Tibial nerve (tissue), 4 donors: ENCODE results near the gene FAM184A. TPM values are rescaled to one million over a fixed set of nuclear protein-coding genes. Genes with fewer than 3 reads are reported as not detected.

Experiments
- DNase-seq, 2 donors: peaks; one replicate each; pipeline ENCODE4 v3.0.0-alpha.2; 2019; ENCODE audit warnings: low spot score in 2 of 2
- H3K27ac ChIP-seq, 4 donors: fragments of 200-600 bp; sonication (generic) in 3 of 4; one replicate each; pipeline ENCODE4 v1.5.1; 2017 to 2019; ENCODE audit warnings: mild to moderate bottlenecking in 1 of 4
- H3K27me3 ChIP-seq, 2 donors: fragments of 200-600 bp; sonication (generic) in 1 of 2; one replicate each; pipeline versions ENCODE4 v1.5.1 to v1.6.0; 2017 to 2019
- H3K36me3 ChIP-seq, 3 donors: fragments of 200-600 bp; sonication (generic); one replicate each; pipeline ENCODE4 v1.5.1; 2018 to 2019
- H3K4me1 ChIP-seq, 4 donors: fragments of 200-600 bp; sonication (generic) in 3 of 4; one replicate each; pipeline ENCODE4 v1.5.1; 2017 to 2019
- H3K4me3 ChIP-seq, 4 donors: fragments of 200-600 bp; sonication (generic) in 3 of 4; one replicate each; pipeline ENCODE4 v1.5.1; 2017 to 2019; ENCODE audit warnings: mild to moderate bottlenecking in 1 of 4, moderate library complexity in 1 of 4
- H3K9me3 ChIP-seq, 4 donors: fragments of 200-600 bp; sonication (generic) in 3 of 4; one replicate each; pipeline ENCODE4 v1.5.1; 2017 to 2019
- CTCF ChIP-seq, 5 experiments: fragments of 200-600 bp in 3 of 5; fragments of 450-650 bp in 2 of 5; sonication (generic) in 3 of 5; IDR thresholded peaks; one replicate each; pipeline ENCODE4 v1.5.1; 2016 to 2019; ENCODE audit warnings: antibody characterized with exemption in 5 of 5, mild to moderate bottlenecking in 3 of 5, moderate library complexity in 2 of 5
- EP300 ChIP-seq, 2 donors: sonication (generic); formaldehyde crosslinking; IDR thresholded peaks; one replicate each; pipeline ENCODE4 v1.6.1; 2017; ENCODE audit warnings: antibody characterized with exemption in 2 of 2, mild to moderate bottlenecking in 1 of 2
- POLR2A ChIP-seq, 2 donors: fragments of 450-650 bp; IDR thresholded peaks; one replicate each; pipeline ENCODE4 v1.6.1; 2017; ENCODE audit warnings: antibody characterized with exemption in 2 of 2, mild to moderate bottlenecking in 2 of 2, moderate library complexity in 2 of 2
- WGBS, 2 donors: methylation state at CpG; one replicate each; pipeline ENCODE4 v1.1.5; 2018; 5-methylcytosine and 5-hydroxymethylcytosine counted together
- total RNA-seq, 4 donors: library from RNA; depleted of rRNA; stranded (reverse); fragments of >200 nt; gene quantifications; one replicate each; pipeline ENCODE4 v1.1.0, GENCODE V29; 2016

FAM184A gene
- total RNA-seq, 4 donors from 2014 or later, result 3.6 to 11.2 (median 8.3) TPM

- no peak for DNase-seq
- peaks cover 0 to 28% (median 5%) of the 10 kb centered on the region in 4 donors for H3K4me1 ChIP-seq
- H3K9me3 ChIP-seq, result peaks cover 0 to 2% (median 0%) of the 10 kb centered on the region in 4 donors
- H3K27me3 ChIP-seq, result no peaks in the 10 kb centered on the region
- TF ChIP-seq CTCF (IDR thresholded peaks at IDR 0.05) (no peak), POLR2A (IDR thresholded peaks at IDR 0.05) (no peak), EP300 (IDR thresholded peaks at IDR 0.05) (no peak)
- H3K36me3 ChIP-seq, result no peaks in the 10 kb centered on the region
- peak overlapping the region; percentile 57 to 90 (median 70) for H3K4me3 ChIP-seq
- peak overlapping the region; percentile 62 to 93 (median 77) for H3K27ac ChIP-seq
- 3 to 8% methylated on average over 19 to 34 of the region's 43 CpGs for whole genome bisulfite sequencing, 2 donors
Observed at GRCh38 chr6:119077643-119078375, 655 bp downstream of the FAM184A start.

GRCh38 chr6:119077391-119077642 lies 1.1 kb downstream of the FAM184A start:
- H3K27ac ChIP-seq, result peak overlapping the region in 3 of 4 donors; percentile 5 to 93 (median 74)
- no peak for TF ChIP-seq CTCF (IDR thresholded peaks at IDR 0.05)
- TF ChIP-seq EP300 (IDR thresholded peaks at IDR 0.05), result no peak
- TF ChIP-seq POLR2A (IDR thresholded peaks at IDR 0.05), result no peak

GRCh38 chr6:119076576-119077390 lies 1.7 kb downstream of the FAM184A start:
- peak overlapping the region in 1 of 4 donors; percentile 90 for H3K4me3 ChIP-seq
- DNase-seq, result no peak
- peaks cover 0 to 28% (median 5%) of the 10 kb centered on the region in 4 donors for H3K4me1 ChIP-seq
- no peaks in the 10 kb centered on the region for H3K27me3 ChIP-seq
- H3K36me3 ChIP-seq, result no peaks in the 10 kb centered on the region
- WGBS, 2 donors, result 56 to 68% methylated on average over 7 of the region's 7 CpGs
- TF ChIP-seq CTCF (IDR thresholded peaks at IDR 0.05) (no peak), POLR2A (IDR thresholded peaks at IDR 0.05) (no peak), EP300 (IDR thresholded peaks at IDR 0.05) (no peak)
- H3K9me3 ChIP-seq, result no peaks in the 10 kb centered on the region
- H3K27ac ChIP-seq, result peak overlapping the region in 2 of 4 donors; percentile 5 to 93

More at GRCh38 chr6:119077391-119077642, 1.1 kb downstream of the FAM184A start:
- Histone ChIP-seq H3K36me3 (no peaks in the 10 kb centered on the region), H3K27me3 (no peaks in the 10 kb centered on the region), H3K4me3 (peak overlapping the region in 2 of 4 donors; percentile 75 to 90), H3K9me3 (no peaks in the 10 kb centered on the region), H3K4me1 (peaks cover 0 to 28% (median 5%) of the 10 kb centered on the region in 4 donors)
- DNase-seq, result no peak
- WGBS, 2 donors, result 34 to 38% methylated on average over 3 of the region's 3 CpGs

GRCh38 chr6:119076173-119076572 lies 2.3 kb downstream of the FAM184A start:
- no peak for DNase-seq
- WGBS, 2 donors, result 83% methylated on average over 5 of the region's 5 CpGs
- H3K4me3 ChIP-seq, result no peak overlapping the region
- no peaks in the 10 kb centered on the region for H3K36me3 ChIP-seq
- H3K4me1 ChIP-seq, result peaks cover 0 to 28% (median 5%) of the 10 kb centered on the region in 4 donors
- peak overlapping the region in 1 of 4 donors; percentile 93 for H3K27ac ChIP-seq
- no peak for TF ChIP-seq EP300 (IDR thresholded peaks at IDR 0.05)
- TF ChIP-seq POLR2A (IDR thresholded peaks at IDR 0.05), result no peak
- TF ChIP-seq CTCF (IDR thresholded peaks at IDR 0.05), result no peak
- no peaks in the 10 kb centered on the region for H3K9me3 ChIP-seq
- H3K27me3 ChIP-seq, result no peaks in the 10 kb centered on the region
